Thoracic aorta (tissue), 2 donors: ENCODE data around the gene NME7. TPM values are rescaled to one million over a fixed set of nuclear protein-coding genes. Genes with fewer than 3 reads are reported as not detected.
"Not testable (repeated sequence)": the region's sequence is repeated elsewhere in the genome, so short reads cannot be mapped to it uniquely, and the experiment has no call there.

Experiments
- ATAC-seq: fragments of 150-250 bp; one replicate; pipeline ENCODE4 v1.8.0; 2017; ENCODE audit warnings: low read depth; ENCODE audit not compliant: insufficient number of reproducible peaks, low FRiP score
- DNase-seq: peaks from one replicate; pipeline ENCODE4 v3.0.0-alpha.2; 2020; ENCODE audit warnings: low spot score
- H3K27ac ChIP-seq, 2 donors: fragments of 200-600 bp; sonication (generic); 1 replicate in 1 of 2; 2 replicates in 1 of 2; pipeline ENCODE4 v1.5.1; 2016; ENCODE audit warnings: mild to moderate bottlenecking in 2 of 2, moderate library complexity in 2 of 2
- H3K27me3 ChIP-seq: fragments of 200-600 bp; sonication (generic); replicated peaks from 2 replicates; pipeline ENCODE4 v1.6.0; 2016; ENCODE audit warnings: mild to moderate bottlenecking; ENCODE audit not compliant: insufficient read depth
- H3K36me3 ChIP-seq: fragments of 200-600 bp; sonication (generic); one replicate; pipeline ENCODE4 v1.5.1; 2016
- H3K4me1 ChIP-seq, 2 donors: fragments of 200-600 bp; sonication (generic); 1 replicate in 1 of 2; 2 replicates in 1 of 2; pipeline versions ENCODE4 v1.5.1 to v1.6.0; 2016; ENCODE audit warnings: low read depth in 2 of 2, mild to moderate bottlenecking in 1 of 2; ENCODE audit not compliant: control insufficient read depth in 1 of 2
- H3K4me3 ChIP-seq: fragments of 200-600 bp; sonication (generic); 2 replicates; pipeline ENCODE4 v1.5.1; 2016; ENCODE audit warnings: mild to moderate bottlenecking
- H3K9me3 ChIP-seq: fragments of 200-600 bp; sonication (generic); 2 replicates; pipeline ENCODE4 v1.5.1; 2016
- total RNA-seq, 2 donors: library from RNA; depleted of rRNA; stranded (reverse); fragments of >200 nt; gene quantifications; one replicate each; pipeline versions ENCODE4 v1.1.0 to v1.2.3, GENCODE V29; 2016
- TF ChIP-seq, protein P1 (sequence below): fragments of 200-600 bp; sonication (generic); IDR thresholded peaks from one replicate; pipeline ENCODE4 v1.5.1; 2019; ENCODE audit warnings: antibody characterized with exemption

Gene NME7
- total RNA-seq, 2 donors from 2014 or later, result 18.3 to 20.4 TPM

DNA sequence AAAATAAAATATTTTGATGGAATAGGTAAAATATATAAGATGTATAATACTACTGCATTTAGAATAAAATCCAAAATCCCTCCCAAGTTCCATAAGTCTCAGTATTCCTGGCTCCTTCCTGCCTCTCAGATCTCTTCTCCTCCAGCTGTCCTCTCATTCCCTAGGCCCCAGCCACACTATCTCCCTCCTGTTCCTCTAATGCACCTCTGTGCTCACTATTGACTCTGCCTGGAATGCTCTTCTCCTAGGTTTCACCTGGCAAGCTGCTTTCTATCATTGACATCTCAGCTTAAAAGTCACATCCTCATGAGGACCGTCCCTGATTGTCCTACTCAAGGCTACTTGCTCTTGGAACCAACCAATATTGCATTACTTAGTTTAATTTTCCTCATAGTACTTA is 7.2 kb downstream of the NME7 start:
- H3K27ac ChIP-seq, result no peak overlapping the region
- TF ChIP-seq, protein P1, sequence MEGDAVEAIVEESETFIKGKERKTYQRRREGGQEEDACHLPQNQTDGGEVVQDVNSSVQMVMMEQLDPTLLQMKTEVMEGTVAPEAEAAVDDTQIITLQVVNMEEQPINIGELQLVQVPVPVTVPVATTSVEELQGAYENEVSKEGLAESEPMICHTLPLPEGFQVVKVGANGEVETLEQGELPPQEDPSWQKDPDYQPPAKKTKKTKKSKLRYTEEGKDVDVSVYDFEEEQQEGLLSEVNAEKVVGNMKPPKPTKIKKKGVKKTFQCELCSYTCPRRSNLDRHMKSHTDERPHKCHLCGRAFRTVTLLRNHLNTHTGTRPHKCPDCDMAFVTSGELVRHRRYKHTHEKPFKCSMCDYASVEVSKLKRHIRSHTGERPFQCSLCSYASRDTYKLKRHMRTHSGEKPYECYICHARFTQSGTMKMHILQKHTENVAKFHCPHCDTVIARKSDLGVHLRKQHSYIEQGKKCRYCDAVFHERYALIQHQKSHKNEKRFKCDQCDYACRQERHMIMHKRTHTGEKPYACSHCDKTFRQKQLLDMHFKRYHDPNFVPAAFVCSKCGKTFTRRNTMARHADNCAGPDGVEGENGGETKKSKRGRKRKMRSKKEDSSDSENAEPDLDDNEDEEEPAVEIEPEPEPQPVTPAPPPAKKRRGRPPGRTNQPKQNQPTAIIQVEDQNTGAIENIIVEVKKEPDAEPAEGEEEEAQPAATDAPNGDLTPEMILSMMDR, result no peak
- no peaks in the 10 kb centered on the region for H3K36me3 ChIP-seq
- ATAC-seq (no peak), DNase-seq (no peak)
- no peaks in the 10 kb centered on the region for H3K9me3 ChIP-seq
- H3K4me1 ChIP-seq, result no peaks in the 10 kb centered on the region
- no peak overlapping the region for H3K4me3 ChIP-seq
- no peaks in the 10 kb centered on the region for H3K27me3 ChIP-seq

DNA sequence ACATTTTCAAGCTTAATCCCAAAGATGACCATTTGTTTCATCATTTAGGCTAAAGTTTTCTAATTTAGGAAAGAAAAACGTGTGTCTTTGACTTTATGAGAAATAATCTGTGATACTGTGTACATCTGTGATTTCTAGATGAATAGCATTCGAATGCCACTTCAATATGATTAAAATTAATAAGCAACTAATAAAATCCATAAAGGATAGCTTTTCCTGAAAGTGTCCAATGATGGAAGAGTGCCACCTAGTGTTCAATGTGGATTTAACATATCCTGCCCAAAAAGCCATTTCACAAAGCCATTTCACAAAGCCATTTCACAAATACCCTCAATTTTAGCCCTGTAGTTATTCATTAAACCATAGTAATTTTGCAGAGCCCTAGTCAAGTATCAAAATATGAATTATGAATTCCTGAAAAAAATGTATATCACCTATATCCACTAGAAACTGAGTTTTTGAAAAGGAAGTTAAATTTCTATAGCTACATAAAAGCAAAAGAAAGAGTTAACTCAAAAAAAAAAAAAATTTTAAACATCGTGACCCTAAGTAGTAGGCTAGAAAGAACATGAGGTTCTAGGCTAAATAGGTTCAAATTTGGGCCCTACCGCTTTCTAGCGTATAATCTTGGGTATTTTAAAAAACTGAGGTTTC is 19.1 kb downstream of the NME7 start:
- H3K9me3 ChIP-seq, result no peaks in the 10 kb centered on the region
- TF ChIP-seq, protein P1, result peak; percentile 80
- DNase-seq (no peak), ATAC-seq (no peak)
- no peaks in the 10 kb centered on the region for H3K36me3 ChIP-seq
- H3K27me3 ChIP-seq, result no peaks in the 10 kb centered on the region
- no peak overlapping the region for H3K27ac ChIP-seq
- H3K4me1 ChIP-seq, result no peaks in the 10 kb centered on the region
- H3K4me3 ChIP-seq, result no peak overlapping the region

DNA sequence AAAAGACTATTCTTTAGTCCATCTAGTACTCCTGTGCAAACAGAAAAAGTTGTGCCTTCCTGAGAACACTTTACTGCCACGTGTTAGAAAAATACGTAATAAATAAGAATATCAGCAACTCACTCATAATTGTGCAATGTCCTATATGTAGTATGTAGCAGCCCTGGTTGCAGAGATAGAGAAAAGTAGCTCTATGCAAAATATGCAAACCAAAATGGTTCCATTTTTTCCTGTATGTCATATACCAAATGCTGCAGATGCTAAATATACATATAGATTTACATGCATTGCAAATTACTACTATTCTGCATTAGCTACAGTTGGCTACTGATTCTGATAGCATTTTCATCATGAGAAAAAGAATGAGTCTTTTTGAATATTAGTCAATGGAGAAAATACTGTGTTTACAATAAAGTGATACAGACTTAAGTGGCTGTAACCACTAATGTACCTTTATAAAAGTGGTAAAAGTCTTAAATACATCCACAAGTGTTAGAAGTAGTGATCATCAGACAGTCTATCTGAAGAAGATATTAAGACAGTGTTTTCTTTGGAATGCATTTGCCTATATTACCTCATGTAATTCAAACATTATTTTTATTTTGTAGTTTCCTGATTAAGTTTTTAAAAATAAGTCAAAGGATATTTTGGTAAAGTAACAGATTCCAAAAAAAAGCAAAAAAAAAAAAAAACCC is 19.8 kb downstream of the NME7 start:
- H3K27ac ChIP-seq, result no peak overlapping the region
- H3K36me3 ChIP-seq, result no peaks in the 10 kb centered on the region
- TF ChIP-seq, protein P1, result no peak
- DNase-seq (no peak), ATAC-seq (no peak)
- no peaks in the 10 kb centered on the region for H3K9me3 ChIP-seq
- no peak overlapping the region for H3K4me3 ChIP-seq
- H3K4me1 ChIP-seq, result no peaks in the 10 kb centered on the region
- no peaks in the 10 kb centered on the region for H3K27me3 ChIP-seq

DNA sequence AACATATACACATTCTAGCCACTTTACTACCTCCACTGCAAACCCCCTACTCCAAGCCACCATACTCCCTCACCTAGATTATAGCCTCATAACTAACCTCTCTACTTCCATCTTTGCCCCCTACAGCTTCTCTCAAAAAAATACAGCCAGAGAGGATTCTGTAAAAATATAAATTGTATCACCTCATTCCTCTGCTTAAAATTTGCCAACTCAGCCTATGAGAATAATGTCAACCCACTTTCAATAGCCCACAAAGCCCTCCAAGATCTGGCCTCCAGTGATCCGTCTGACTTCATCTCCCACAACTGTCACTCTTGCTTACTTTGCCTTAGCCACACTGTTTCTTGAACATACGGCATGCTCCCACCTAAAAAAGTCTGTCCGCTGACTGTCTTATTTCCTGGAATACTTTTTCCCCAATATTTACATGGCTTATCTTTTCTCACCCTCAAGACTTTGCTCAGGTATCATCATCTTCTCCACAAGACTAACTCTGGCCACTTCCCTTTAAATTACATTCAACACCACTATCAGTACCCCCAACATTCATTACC is 21.5 kb downstream of the NME7 start:
- no peaks in the 10 kb centered on the region for H3K36me3 ChIP-seq
- H3K9me3 ChIP-seq, result no peaks in the 10 kb centered on the region
- ATAC-seq, result no peak
- no peak overlapping the region for H3K27ac ChIP-seq
- H3K4me3 ChIP-seq, result no peak overlapping the region
- TF ChIP-seq, protein P1, result no peak
- no peaks in the 10 kb centered on the region for H3K4me1 ChIP-seq
- no peak for DNase-seq
- no peaks in the 10 kb centered on the region for H3K27me3 ChIP-seq

DNA sequence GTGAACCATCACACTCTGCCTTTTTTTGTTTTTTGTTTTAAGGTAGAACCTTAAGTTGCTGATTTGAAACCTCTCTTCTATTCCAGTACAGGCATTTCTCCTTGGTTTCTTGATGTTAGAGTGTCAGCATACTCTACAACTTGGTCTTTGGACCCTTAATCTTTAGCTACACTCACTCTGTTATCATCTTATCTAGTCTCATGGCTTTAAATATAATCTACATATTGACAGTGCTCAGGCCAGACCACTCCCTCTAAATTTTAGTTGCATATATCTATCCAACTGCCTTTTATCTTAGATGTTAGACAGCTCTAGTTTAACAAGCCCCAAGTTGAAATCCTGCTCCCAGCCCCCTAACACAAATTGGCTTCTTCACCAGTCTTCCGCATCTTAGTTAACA is 22.1 kb downstream of the NME7 start:
- no peak for ATAC-seq
- Histone ChIP-seq H3K27ac (no peak overlapping the region), H3K9me3 (no peaks in the 10 kb centered on the region), H3K4me3 (no peak overlapping the region), H3K4me1 (no peaks in the 10 kb centered on the region), H3K36me3 (no peaks in the 10 kb centered on the region), H3K27me3 (no peaks in the 10 kb centered on the region)
- TF ChIP-seq, protein P1, result no peak
- no peak for DNase-seq

DNA sequence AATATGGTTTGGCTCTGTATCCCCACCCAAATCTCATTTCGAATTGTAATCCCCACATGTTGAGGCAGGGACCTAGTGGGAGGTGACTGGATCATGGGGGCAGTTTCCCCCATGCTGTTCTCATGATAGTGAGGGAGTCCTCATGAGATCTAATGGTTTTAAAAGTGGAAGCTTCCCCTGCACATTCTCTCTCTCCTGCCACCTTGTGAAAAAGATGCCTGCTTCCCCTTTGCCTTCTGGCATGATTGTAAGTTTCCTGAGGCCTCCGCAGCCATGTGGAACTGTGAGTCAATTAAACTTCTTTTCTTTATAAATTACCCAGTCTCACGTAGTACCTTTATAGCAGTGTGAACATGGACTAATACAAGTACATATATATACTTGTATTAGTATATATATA is 25.5 kb downstream of the NME7 start:
- not testable (repeated sequence) for H3K27ac ChIP-seq, H3K4me1 ChIP-seq, DNase-seq, H3K36me3 ChIP-seq, H3K4me3 ChIP-seq, ATAC-seq, H3K9me3 ChIP-seq, H3K27me3 ChIP-seq
